Measurements from ENCODE around the gene HTT-AS.

HTT-AS gene

GRCh38 chr4:3029464-3029863 lies 44.9 kb downstream of the HTT-AS start:
- DNase-seq: no peak

- DNase-seq: no peak
Measured at GRCh38 chr4:3026540-3026939, 47.8 kb downstream of the HTT-AS start.

GRCh38 chr4:3025881-3026280 lies 48.5 kb downstream of the HTT-AS start:
- no peak for DNase-seq

GRCh38 chr4:3022651-3023050 lies 51.7 kb downstream of the HTT-AS start:
- no peak for DNase-seq

- DNase-seq: no peak
Measured at GRCh38 chr4:3022112-3022511, 52.2 kb downstream of the HTT-AS start.

GRCh38 chr4:3021627-3022026 lies 52.7 kb downstream of the HTT-AS start:
- no peak for DNase-seq

GRCh38 chr4:3021127-3021526 lies 53.2 kb downstream of the HTT-AS start:
- DNase-seq: no peak

- DNase-seq: no peak
Measured at GRCh38 chr4:3019145-3019846, 55.0 kb downstream of the HTT-AS start.

- DNase-seq: no peak
Measured at GRCh38 chr4:3017504-3017903, 56.8 kb downstream of the HTT-AS start.

- no peak for DNase-seq
Measured at GRCh38 chr4:3016961-3017360, 57.4 kb downstream of the HTT-AS start.

- no peak for DNase-seq
Measured at GRCh38 chr4:3013839-3014350, 60.4 kb downstream of the HTT-AS start.
